ENCODE data around the gene PDGFA. TPM values are rescaled to one million over a fixed set of nuclear protein-coding genes. Genes with fewer than 3 reads are reported as not detected.

The PDGFA gene
- total RNA-seq, 1 experiment from 2014 or later: 35.8 TPM

DNA sequence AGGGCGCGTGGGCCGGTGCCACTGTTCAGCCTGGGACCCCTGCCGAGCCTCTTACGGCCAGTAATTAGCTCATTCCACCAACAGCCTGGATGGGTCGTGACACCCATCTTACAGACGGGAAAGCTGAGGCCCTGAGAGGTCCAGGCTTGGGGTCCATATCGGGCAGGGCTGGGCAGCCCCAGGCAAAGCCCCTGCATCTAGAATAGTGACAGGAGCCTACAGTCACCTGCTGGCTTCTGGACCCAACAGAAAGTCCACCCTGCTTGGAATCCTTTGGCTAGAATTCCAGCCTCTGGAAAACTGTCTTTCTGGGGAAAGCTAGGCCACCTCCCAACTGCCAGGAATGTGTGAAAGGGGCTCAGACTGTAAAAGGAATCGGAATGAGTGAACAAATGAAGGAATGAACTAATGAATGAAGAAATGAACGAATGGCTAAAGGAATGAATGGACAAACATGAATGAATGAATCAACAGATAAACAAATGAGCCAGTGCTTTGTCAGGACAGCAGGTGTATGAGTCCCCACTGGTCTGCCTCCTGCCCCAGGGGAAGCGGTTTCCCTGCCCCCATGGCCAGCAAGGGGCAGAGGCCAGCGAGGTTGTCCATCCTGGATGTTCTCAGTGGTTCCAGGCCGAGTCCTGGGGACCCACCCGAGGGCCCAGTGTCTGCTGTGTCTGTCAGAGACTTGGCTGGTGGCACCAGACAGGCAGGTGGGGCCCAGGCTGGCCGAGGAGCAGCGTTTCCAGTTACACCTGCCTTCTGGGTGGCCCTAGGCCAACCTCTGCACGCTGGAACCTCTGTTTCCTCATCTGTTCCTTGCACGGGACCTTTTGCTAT lies 24.1 kb upstream of the PDGFA start:
- no peak overlapping the region for H2BK120ac ChIP-seq (ENCODE audit: low read depth, low read length, poor library complexity, severe bottlenecking)
- H2BK5ac ChIP-seq (ENCODE audit: insufficient read length, low read length): no peak overlapping the region
- H3K23me2 ChIP-seq (ENCODE audit: insufficient read length, low read depth, low read length, poor library complexity, severe bottlenecking): no peaks in the 10 kb centered on the region
- H3K4me1 ChIP-seq (ENCODE audit: insufficient read depth, low read length): no peaks in the 10 kb centered on the region
- H3K27me3 ChIP-seq (ENCODE audit: insufficient read depth, low read length): no peaks in the 10 kb centered on the region
- no peak overlapping the region for H3K4me2 ChIP-seq (ENCODE audit: insufficient read depth, insufficient read length, low read length)
- no peak overlapping the region for H3K4me3 Mint-ChIP-seq
- H3K18ac ChIP-seq (ENCODE audit: insufficient read length, low read depth, low read length): no peak overlapping the region
- H3K36me3 Mint-ChIP-seq (ENCODE audit: insufficient read depth in 1 of 3, low read depth in 3 of 3): peaks cover 0 to 4% (median 0%) of the 10 kb centered on the region in 3 experiments; a peak in 2 of 7 replicates
- peaks cover 5% of the 10 kb centered on the region for H3K27me3 Mint-ChIP-seq (ENCODE audit: low read depth)
- no peaks in the 10 kb centered on the region for H3K79me1 ChIP-seq (ENCODE audit: insufficient read depth, low read depth, low read length, poor library complexity, severe bottlenecking)
- no peaks in the 10 kb centered on the region for H3K9me3 Mint-ChIP-seq
- no peak overlapping the region for H3K27ac Mint-ChIP-seq
- H4K91ac ChIP-seq (ENCODE audit: insufficient read length, low read depth, low read length): no peak overlapping the region
- no peak overlapping the region for H3K23ac ChIP-seq (ENCODE audit: insufficient read length, low read depth, low read length)
- no peak overlapping the region for H3K27ac ChIP-seq (ENCODE audit: insufficient read length, low read depth, low read length)
- TF ChIP-seq, protein P1, sequence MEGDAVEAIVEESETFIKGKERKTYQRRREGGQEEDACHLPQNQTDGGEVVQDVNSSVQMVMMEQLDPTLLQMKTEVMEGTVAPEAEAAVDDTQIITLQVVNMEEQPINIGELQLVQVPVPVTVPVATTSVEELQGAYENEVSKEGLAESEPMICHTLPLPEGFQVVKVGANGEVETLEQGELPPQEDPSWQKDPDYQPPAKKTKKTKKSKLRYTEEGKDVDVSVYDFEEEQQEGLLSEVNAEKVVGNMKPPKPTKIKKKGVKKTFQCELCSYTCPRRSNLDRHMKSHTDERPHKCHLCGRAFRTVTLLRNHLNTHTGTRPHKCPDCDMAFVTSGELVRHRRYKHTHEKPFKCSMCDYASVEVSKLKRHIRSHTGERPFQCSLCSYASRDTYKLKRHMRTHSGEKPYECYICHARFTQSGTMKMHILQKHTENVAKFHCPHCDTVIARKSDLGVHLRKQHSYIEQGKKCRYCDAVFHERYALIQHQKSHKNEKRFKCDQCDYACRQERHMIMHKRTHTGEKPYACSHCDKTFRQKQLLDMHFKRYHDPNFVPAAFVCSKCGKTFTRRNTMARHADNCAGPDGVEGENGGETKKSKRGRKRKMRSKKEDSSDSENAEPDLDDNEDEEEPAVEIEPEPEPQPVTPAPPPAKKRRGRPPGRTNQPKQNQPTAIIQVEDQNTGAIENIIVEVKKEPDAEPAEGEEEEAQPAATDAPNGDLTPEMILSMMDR (conservative IDR thresholded peaks at IDR 0.05): no peak
- no peak overlapping the region for H3T11ph ChIP-seq (ENCODE audit: low read length)
- H2BK20ac ChIP-seq (ENCODE audit: low read depth, low read length, poor library complexity, severe bottlenecking): no peak overlapping the region
- H3K9ac ChIP-seq (ENCODE audit: extremely low read depth, insufficient read length, low read length): no peak overlapping the region
- no peak overlapping the region for H2AFZ ChIP-seq (ENCODE audit: low read length)
- no peak overlapping the region for H2BK15ac ChIP-seq (ENCODE audit: low read depth, low read length)
- no peak overlapping the region for H3K4ac ChIP-seq (ENCODE audit: low read depth, low read length)
- H4K5ac ChIP-seq (ENCODE audit: insufficient read length, low read depth, low read length): no peak overlapping the region
- no peak overlapping the region for H3K56ac ChIP-seq (ENCODE audit: insufficient read length, low read depth, low read length)
- no peak overlapping the region for H4K8ac ChIP-seq (replicated peaks; ENCODE audit: insufficient read length, low read depth, low read length)
- WGBS (ENCODE audit: extremely low coverage, insufficient read length, low lambda C conversion rate): no CpG with 5 or more reads among the region's 18 CpGs
- no peak overlapping the region for H2BK12ac ChIP-seq (ENCODE audit: insufficient read length, low read depth, low read length)
- H4K20me1 ChIP-seq (ENCODE audit: control insufficient read depth, insufficient read depth, insufficient read length): no peaks in the 10 kb centered on the region
- no peak overlapping the region for H2AK5ac ChIP-seq (ENCODE audit: insufficient read length, low read length)
- H3K4me1 Mint-ChIP-seq: peaks cover 8 to 12% of the 10 kb centered on the region in 2 experiments
- DNase-seq: no peak
- H3K14ac ChIP-seq (ENCODE audit: insufficient read depth, low read length): no peak overlapping the region; the same call in 1 of the 2 replicates
- no peaks in the 10 kb centered on the region for H3K79me2 ChIP-seq (ENCODE audit: insufficient read depth, low read length)
- no peaks in the 10 kb centered on the region for H3K9me3 ChIP-seq (ENCODE audit: control insufficient read depth, low read depth, low read length)

Measured in H9 (cell line).